Body of pancreas (tissue), 4 donors: ENCODE data around the gene RUNX2. TPM values are rescaled to one million over a fixed set of nuclear protein-coding genes. Genes with fewer than 3 reads are reported as not detected.

Experiments
- ATAC-seq: fragments of 150-250 bp; one replicate; pipeline ENCODE4 v1.9.1; 2016
- DNase-seq, 4 donors: peaks; one replicate each; pipeline ENCODE4 v3.0.0-alpha.2; 2019
- H3K27ac ChIP-seq, 4 donors: fragments of 200-600 bp; sonication (generic); 1 replicate in 3 of 4; 2 replicates in 1 of 4; pipeline versions ENCODE4 v1.5.1 to v1.6.1; 2016 to 2019; ENCODE audit warnings: mild to moderate bottlenecking in 1 of 4, mixed read lengths in 1 of 4, moderate library complexity in 1 of 4
- H3K27me3 ChIP-seq, 2 donors: fragments of 200-600 bp; sonication (generic); one replicate each; pipeline ENCODE4 v1.6.0; 2016; ENCODE audit warnings: mild to moderate bottlenecking in 1 of 2
- H3K36me3 ChIP-seq, 2 donors: fragments of 200-600 bp; sonication (generic); replicated peaks in 1 of 2; 2 replicates each; pipeline ENCODE4 v1.5.1; 2016; ENCODE audit warnings: low read depth in 2 of 2; ENCODE audit not compliant: insufficient read depth in 1 of 2
- H3K4me1 ChIP-seq: fragments of 200-600 bp; sonication (generic); one replicate; pipeline ENCODE4 v1.6.0; 2016
- H3K4me3 ChIP-seq, 2 donors: fragments of 200-600 bp; sonication (generic); 1 replicate in 1 of 2; 2 replicates in 1 of 2; pipeline ENCODE4 v1.5.1; 2016 to 2019
- H3K9me3 ChIP-seq, 3 donors: fragments of 200-600 bp; sonication (generic); 1 replicate in 2 of 3; 2 replicates in 1 of 3; pipeline ENCODE4 v1.5.1; 2016
- CTCF ChIP-seq, 7 experiments: fragments of 450-650 bp in 4 of 7; fragments of 200-600 bp in 3 of 7; sonication (generic) in 3 of 7; IDR thresholded peaks; one replicate each; pipeline ENCODE4 v1.5.1; 2016 to 2019; ENCODE audit warnings: antibody characterized with exemption in 7 of 7
- POLR2A ChIP-seq, 3 donors: fragments of 450-650 bp; IDR thresholded peaks; one replicate each; pipeline ENCODE4 v1.6.1; 2016; ENCODE audit warnings: antibody characterized with exemption in 3 of 3, mild to moderate bottlenecking in 2 of 3
- WGBS, 2 donors: methylation state at CpG; one replicate each; pipeline ENCODE4 v1.1.5; 2017; 5-methylcytosine and 5-hydroxymethylcytosine counted together
- intact Hi-C: fragments of 100-400 bp; cut with DNase I; formaldehyde crosslinking; loops from one replicate; pipeline ENCODE4 v1.15.1; 2023
- total RNA-seq, 2 donors: library from RNA; depleted of rRNA; stranded (reverse); fragments of >200 nt; gene quantifications; one replicate each; pipeline ENCODE4 v1.1.0, GENCODE V29; 2016

RUNX2 gene
- total RNA-seq, 2 donors from 2014 or later: 0.33 to 1.0 TPM

- H3K36me3 ChIP-seq: no peaks in the 10 kb centered on the region
- H3K4me1 ChIP-seq: no peaks in the 10 kb centered on the region
- TF ChIP-seq CTCF (IDR thresholded peaks at IDR 0.05) (no peak), POLR2A (IDR thresholded peaks at IDR 0.05) (no peak)
- ATAC-seq (no peak), DNase-seq (no peak)
- H3K9me3 ChIP-seq: no peaks in the 10 kb centered on the region
- no peaks in the 10 kb centered on the region for H3K27me3 ChIP-seq
- H3K27ac ChIP-seq: no peak overlapping the region
- 61 to 76% methylated on average over 3 of the region's 3 CpGs for WGBS, 2 donors
- intact Hi-C loops: no loop called here
- no peak overlapping the region for H3K4me3 ChIP-seq
These were observed 322.5 kb downstream of the RUNX2 start for GRCh38 chr6:45650524-45651135.

DNA sequence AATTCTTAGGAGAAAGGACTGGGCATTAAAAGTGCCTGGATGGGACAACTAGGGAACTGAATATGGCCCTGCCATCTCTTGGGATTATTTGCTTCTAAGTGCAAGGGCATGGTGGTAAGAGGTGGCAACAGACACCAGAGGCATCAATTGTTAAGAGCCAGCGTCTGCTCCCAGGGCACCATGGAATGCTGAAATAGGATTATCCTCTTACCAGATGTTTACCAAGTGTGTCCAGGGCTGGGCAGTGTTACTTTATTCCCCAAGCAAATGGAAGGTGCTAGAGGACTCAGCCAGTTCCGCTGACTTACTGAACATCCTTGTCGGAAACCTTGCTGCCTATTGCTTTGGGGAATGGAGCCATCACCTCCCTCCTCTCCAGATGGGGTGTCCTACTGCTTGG is 323.2 kb downstream of the RUNX2 start:
- intact Hi-C loops: no loop called here
- no peaks in the 10 kb centered on the region for H3K36me3 ChIP-seq
- H3K9me3 ChIP-seq: no peaks in the 10 kb centered on the region
- no peak overlapping the region for H3K27ac ChIP-seq
- no peak overlapping the region for H3K4me3 ChIP-seq
- TF ChIP-seq CTCF (IDR thresholded peaks at IDR 0.05): no peak
- 87 to 95% methylated on average over 3 of the region's 3 CpGs for WGBS, 2 donors
- H3K4me1 ChIP-seq: no peaks in the 10 kb centered on the region
- ATAC-seq: no peak
- DNase-seq: no peak
- H3K27me3 ChIP-seq: no peaks in the 10 kb centered on the region

- intact Hi-C loops: no loop called here
- ATAC-seq (no peak), DNase-seq (no peak)
- Histone ChIP-seq H3K36me3 (no peaks in the 10 kb centered on the region), H3K9me3 (no peaks in the 10 kb centered on the region), H3K27me3 (no peaks in the 10 kb centered on the region), H3K4me1 (no peaks in the 10 kb centered on the region), H3K27ac (no peak overlapping the region), H3K4me3 (no peak overlapping the region)
- TF ChIP-seq POLR2A (IDR thresholded peaks at IDR 0.05) (no peak), CTCF (IDR thresholded peaks at IDR 0.05) (no peak)
- 78 to 88% methylated on average over 1 of the region's 1 CpG for WGBS, 2 donors
These were observed 324.3 kb downstream of the RUNX2 start for GRCh38 chr6:45652416-45652815.

DNA sequence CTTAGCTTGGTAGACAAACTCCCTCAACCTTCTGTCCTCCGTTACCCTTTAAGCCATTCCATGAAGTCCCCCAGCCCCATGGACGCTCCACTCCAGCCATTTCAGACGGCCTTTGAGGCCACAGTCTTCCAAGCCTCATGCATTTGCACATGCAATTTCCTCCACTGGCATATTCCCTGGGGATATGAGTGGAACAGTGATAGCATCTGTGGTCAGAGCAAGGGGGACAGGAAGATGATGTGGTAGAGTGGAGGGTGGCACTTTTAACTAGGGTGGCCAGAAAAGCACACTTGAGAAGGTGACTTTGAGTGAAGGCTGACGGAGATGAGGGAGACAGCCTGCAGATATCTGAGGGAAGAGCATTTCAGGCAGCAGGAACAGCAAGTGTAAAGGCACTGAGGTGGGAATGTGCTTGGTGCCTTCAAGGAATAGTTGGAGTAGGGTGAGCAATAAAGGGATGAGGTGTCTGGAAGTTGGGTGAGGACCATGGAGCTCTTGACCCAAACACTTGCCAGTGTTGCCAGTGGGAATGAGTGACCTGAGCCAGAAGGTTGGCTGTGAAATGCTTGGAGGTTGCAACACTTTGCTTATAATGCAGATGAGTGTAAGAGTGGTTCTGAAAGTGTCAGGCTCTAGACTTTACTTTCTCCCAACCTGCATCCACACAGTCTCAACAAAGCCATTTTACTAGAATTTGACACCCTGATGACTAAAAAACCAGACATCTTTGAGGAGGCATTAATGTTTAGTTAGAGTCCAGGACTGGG is 325.2 kb downstream of the RUNX2 start:
- intact Hi-C loops: no loop called here
- TF ChIP-seq POLR2A (IDR thresholded peaks at IDR 0.05) (no peak), CTCF (IDR thresholded peaks at IDR 0.05) (no peak)
- no peak overlapping the region for H3K27ac ChIP-seq
- no peak for DNase-seq
- H3K4me3 ChIP-seq: no peak overlapping the region
- no peaks in the 10 kb centered on the region for H3K36me3 ChIP-seq
- H3K27me3 ChIP-seq: no peaks in the 10 kb centered on the region
- no peak for ATAC-seq
- no peaks in the 10 kb centered on the region for H3K4me1 ChIP-seq
- 62 to 82% methylated on average over 4 of the region's 4 CpGs for WGBS, 2 donors
- no peaks in the 10 kb centered on the region for H3K9me3 ChIP-seq

DNA sequence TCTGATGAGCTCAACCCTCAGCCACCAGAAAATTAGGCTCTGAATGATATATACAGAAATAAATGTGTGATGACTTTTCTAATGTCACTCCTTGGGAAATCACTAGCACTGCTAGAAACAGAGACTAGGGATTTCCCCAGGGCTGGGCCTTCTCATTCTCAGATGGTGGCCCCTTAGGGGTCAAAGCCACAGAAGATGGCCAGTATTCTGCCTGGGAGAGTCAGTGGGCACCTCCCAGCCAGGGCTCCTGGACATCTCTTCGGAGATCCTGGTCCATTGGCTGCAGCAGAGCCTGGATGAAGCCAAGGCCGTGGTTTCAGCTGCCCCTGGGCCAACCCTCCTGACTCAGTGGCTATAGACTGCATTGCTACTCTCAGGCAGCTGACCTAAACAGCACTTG is 326.5 kb downstream of the RUNX2 start:
- TF ChIP-seq POLR2A (IDR thresholded peaks at IDR 0.05): no peak
- no peak for TF ChIP-seq CTCF (IDR thresholded peaks at IDR 0.05)
- Histone ChIP-seq H3K4me1 (no peaks in the 10 kb centered on the region), H3K27ac (no peak overlapping the region), H3K9me3 (no peaks in the 10 kb centered on the region), H3K36me3 (no peaks in the 10 kb centered on the region), H3K4me3 (no peak overlapping the region), H3K27me3 (no peaks in the 10 kb centered on the region)
- intact Hi-C loops: no loop called here
- ATAC-seq: no peak
- WGBS, 2 donors: 56 to 77% methylated on average over 2 of the region's 2 CpGs
- no peak for DNase-seq
